A673 (cell line): ENCODE data around the gene ST6GALNAC2. TPM values are rescaled to one million over a fixed set of nuclear protein-coding genes. Genes with fewer than 3 reads are reported as not detected.

Experiments used
- BruUV-seq: library from RNA; stranded (reverse); fragments of 400-500 nt; replicated peaks from 2 replicates; lab custom pipeline; 2021; lab: Mats Ljungman, UMichigan
- CTCF ChIA-PET: fragments of 300-600 bp; sonication (Branson Sonifier 250); formaldehyde crosslinking; loops from one replicate; lab custom pipeline; 2022; ENCODE audit warnings: antibody characterized with exemption; lab: Charles Lee
- POLR2A ChIA-PET: fragments of 300-600 bp; sonication (Branson Sonifier 250); formaldehyde crosslinking; loops from one replicate; lab custom pipeline; 2022; ENCODE audit warnings: antibody characterized with exemption; ENCODE audit not compliant: low non-redundant PET; lab: Charles Lee
- DNase-seq: peaks from one replicate; pipeline ENCODE4 v3.0.0-alpha.2; 2015; ENCODE audit warnings: low spot score
- H3K27ac ChIP-seq: fragments of 200-600 bp; sonication (generic); 2 replicates; pipeline ENCODE4 v1.5.1; 2016; ENCODE audit warnings: mixed run types, low read depth, mild to moderate bottlenecking, mixed read lengths, antibody characterized with exemption, low read length; ENCODE audit not compliant: poor library complexity, severe bottlenecking
- H3K27me3 ChIP-seq: fragments of 200-600 bp; sonication (generic); replicated peaks from 2 replicates; pipeline ENCODE4 v1.6.1; 2017; ENCODE audit warnings: mixed run types, low read depth, mild to moderate bottlenecking, mixed read lengths, antibody characterized with exemption, low read length; ENCODE audit not compliant: insufficient read depth, poor library complexity
- H3K36me3 ChIP-seq: fragments of 200-600 bp; sonication (generic); 2 replicates; pipeline ENCODE4 v1.6.1; 2016; ENCODE audit warnings: mixed run types, mild to moderate bottlenecking, mixed read lengths, antibody characterized with exemption, low read length; ENCODE audit not compliant: insufficient read depth, poor library complexity, severe bottlenecking
- H3K4me1 ChIP-seq: fragments of 200-600 bp; sonication (generic); 2 replicates; pipeline ENCODE4 v1.6.1; 2017; ENCODE audit warnings: mixed run types, mild to moderate bottlenecking, mixed read lengths, antibody characterized with exemption, low read length; ENCODE audit not compliant: insufficient read depth, poor library complexity, severe bottlenecking
- H3K4me3 ChIP-seq: fragments of 200-600 bp; sonication (generic); 2 replicates; pipeline ENCODE4 v1.5.1; 2016; ENCODE audit warnings: low read depth, mixed run types, mild to moderate bottlenecking, mixed read lengths, low read length; ENCODE audit not compliant: poor library complexity, severe bottlenecking
- H3K9me3 ChIP-seq: fragments of 200-600 bp; sonication (generic); 2 replicates; pipeline ENCODE4 v1.6.1; 2016; ENCODE audit warnings: mixed run types, low read depth, mild to moderate bottlenecking, mixed read lengths, antibody characterized with exemption, low read length; ENCODE audit not compliant: poor library complexity, severe bottlenecking
- EZH2 ChIP-seq: fragments of 200-600 bp; sonication (generic); IDR thresholded peaks from 2 replicates; pipeline ENCODE4 v1.6.1; 2017; ENCODE audit warnings: borderline replicate concordance, low read depth, mild to moderate bottlenecking, mixed read lengths, antibody characterized with exemption, low read length; ENCODE audit not compliant: poor library complexity, severe bottlenecking
- intact Hi-C: fragments of 100-400 bp; cut with micrococcal nuclease; formaldehyde crosslinking; loops from one replicate; pipeline ENCODE4 v1.10.0; 2022; ENCODE audit not compliant: unreplicated experiment
- total RNA-seq: library from RNA; stranded (reverse); gene quantifications from 2 replicates; pipeline ENCODE4 v1.2.3, GENCODE V29; 2021
- TF ChIP-seq, protein P1 (sequence below): fragments of 300-800, 200-600 bp; sonication (generic); conservative IDR thresholded peaks from 2 replicates; pipeline ENCODE4 v1.5.1; 2017; ENCODE audit warnings: low read depth, mild to moderate bottlenecking, antibody characterized with exemption, low read length, moderate library complexity, mixed read lengths

ST6GALNAC2 gene
- total RNA-seq, 1 experiment from 2014 or later = not detected

DNA sequence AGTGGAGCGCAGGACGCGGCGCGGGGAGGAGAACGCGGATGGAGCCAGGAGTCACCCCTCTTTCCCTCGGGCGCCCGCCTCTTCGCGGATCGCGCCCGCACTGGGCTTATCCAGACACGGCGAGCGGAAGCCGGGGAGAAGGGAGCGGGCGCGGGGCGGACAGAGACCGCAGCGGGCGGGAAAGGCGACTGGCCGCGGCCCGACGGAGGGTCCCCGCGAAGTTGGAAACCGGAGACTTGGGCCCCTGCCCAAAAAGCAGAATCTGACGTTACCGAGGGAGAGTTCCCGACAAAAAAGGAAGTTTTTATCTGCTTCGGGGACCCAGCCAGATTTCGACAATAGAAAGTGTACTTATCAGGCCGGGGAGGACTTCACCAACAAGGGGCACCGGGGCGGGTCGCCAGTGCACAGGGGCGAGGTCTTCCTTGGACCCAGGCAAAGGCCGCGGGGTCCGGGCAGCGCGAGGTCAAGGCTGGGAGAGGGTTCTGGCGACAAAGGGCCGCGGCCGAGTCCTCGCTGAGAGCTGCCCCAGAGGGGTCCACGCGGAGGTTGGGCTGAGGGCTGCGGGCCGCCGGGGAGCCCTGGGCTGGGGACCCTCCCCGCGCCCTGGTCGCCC, 519 bp downstream of the ST6GALNAC2 start:
- Histone ChIP-seq H3K4me3 (peak overlapping the region; percentile 50), H3K9me3 (no peaks in the 10 kb centered on the region), H3K27me3 (peaks cover 28% of the 10 kb centered on the region), H3K36me3 (no peaks in the 10 kb centered on the region), H3K27ac (no peak overlapping the region), H3K4me1 (peaks cover 8% of the 10 kb centered on the region)
- intact Hi-C loops = no loop called here
- TF ChIP-seq, protein P1, sequence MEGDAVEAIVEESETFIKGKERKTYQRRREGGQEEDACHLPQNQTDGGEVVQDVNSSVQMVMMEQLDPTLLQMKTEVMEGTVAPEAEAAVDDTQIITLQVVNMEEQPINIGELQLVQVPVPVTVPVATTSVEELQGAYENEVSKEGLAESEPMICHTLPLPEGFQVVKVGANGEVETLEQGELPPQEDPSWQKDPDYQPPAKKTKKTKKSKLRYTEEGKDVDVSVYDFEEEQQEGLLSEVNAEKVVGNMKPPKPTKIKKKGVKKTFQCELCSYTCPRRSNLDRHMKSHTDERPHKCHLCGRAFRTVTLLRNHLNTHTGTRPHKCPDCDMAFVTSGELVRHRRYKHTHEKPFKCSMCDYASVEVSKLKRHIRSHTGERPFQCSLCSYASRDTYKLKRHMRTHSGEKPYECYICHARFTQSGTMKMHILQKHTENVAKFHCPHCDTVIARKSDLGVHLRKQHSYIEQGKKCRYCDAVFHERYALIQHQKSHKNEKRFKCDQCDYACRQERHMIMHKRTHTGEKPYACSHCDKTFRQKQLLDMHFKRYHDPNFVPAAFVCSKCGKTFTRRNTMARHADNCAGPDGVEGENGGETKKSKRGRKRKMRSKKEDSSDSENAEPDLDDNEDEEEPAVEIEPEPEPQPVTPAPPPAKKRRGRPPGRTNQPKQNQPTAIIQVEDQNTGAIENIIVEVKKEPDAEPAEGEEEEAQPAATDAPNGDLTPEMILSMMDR = no peak
- TF ChIP-seq EZH2 = peak; percentile 90
- POLR2A ChIA-PET = no interaction called here
- CTCF ChIA-PET = no interaction called here
- no TSS peak for BruUV-seq
- no peak for DNase-seq

DNA sequence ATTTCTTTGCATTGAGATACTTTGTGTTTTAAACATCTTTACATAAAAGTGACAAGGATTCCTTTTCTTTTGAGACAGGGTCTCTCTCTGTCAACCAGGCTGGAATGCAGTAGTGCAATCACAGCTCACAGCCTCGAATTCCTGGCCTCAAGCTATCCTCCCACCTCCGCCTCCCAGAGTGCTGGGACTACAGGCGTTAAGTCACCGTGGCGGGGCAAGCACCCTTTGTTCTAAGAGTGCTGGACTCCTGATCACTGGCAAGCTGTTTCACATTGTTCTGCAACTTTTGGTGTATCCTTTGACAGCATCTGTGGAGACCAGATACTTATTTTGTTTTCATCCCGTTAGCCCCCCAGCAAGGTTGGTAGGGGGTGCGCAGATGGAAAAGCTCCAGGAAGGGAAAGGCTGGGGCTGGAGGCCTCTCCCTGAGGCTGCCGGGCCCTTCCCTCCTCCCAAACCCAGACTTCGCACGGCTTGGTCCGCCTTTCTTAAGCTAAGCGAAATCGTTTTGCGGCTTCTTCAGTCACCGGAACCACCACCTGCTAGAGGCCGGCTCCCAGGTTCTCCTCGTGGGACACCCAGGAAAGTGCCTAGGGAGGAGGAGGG, 1.1 kb downstream of the ST6GALNAC2 start:
- H3K36me3 ChIP-seq = no peaks in the 10 kb centered on the region
- no TSS peak for BruUV-seq
- peak overlapping the region; percentile 50 for H3K4me3 ChIP-seq
- POLR2A ChIA-PET = no interaction called here
- peaks cover 28% of the 10 kb centered on the region for H3K27me3 ChIP-seq
- CTCF ChIA-PET = interaction anchor here (0.6 kb wide), 2 partner anchors 18 to 38 kb away, joined by 3 to 4 read pairs; no protein-coding TSS in a partner anchor
- H3K4me1 ChIP-seq = peaks cover 8% of the 10 kb centered on the region
- no peak for DNase-seq
- H3K27ac ChIP-seq = no peak overlapping the region
- intact Hi-C loops = no loop called here
- TF ChIP-seq EZH2 = no peak
- TF ChIP-seq, protein P1 = no peak
- H3K9me3 ChIP-seq = no peaks in the 10 kb centered on the region

GRCh38 chr17:76582660-76583059, 3.0 kb downstream of the ST6GALNAC2 start:
- POLR2A ChIA-PET = no interaction called here
- H3K27me3 ChIP-seq = peaks cover 28% of the 10 kb centered on the region
- intact Hi-C loops = no loop called here
- CTCF ChIA-PET = no interaction called here
- H3K36me3 ChIP-seq = no peaks in the 10 kb centered on the region
- peaks cover 8% of the 10 kb centered on the region for H3K4me1 ChIP-seq
- no peak overlapping the region for H3K4me3 ChIP-seq
- TF ChIP-seq, protein P1 = no peak
- no peak for TF ChIP-seq EZH2
- H3K9me3 ChIP-seq = no peaks in the 10 kb centered on the region
- DNase-seq = no peak
- BruUV-seq = no TSS peak
- no peak overlapping the region for H3K27ac ChIP-seq
